ENCODE data around the gene LIN7A.

Gene LIN7A

GRCh38 chr12:80861641-80862378 lies 75.9 kb downstream of the LIN7A start:
- no peak for TF ChIP-seq CREB1 (IDR thresholded peaks at IDR 0.05; ENCODE audit: low read depth)
- TF ChIP-seq EGR1 (IDR thresholded peaks at IDR 0.05), result no peak
- no peak for TF ChIP-seq CEBPB (IDR thresholded peaks at IDR 0.05)
- TF ChIP-seq TEAD4 (IDR thresholded peaks at IDR 0.05), result no peak
- no peak for TF ChIP-seq MAX (IDR thresholded peaks at IDR 0.05)
- no peak for TF ChIP-seq USF1 (IDR thresholded peaks at IDR 0.05)
- TF ChIP-seq NFIC (IDR thresholded peaks at IDR 0.05), result no peak
- no peak for TF ChIP-seq ZBTB7A (IDR thresholded peaks at IDR 0.05; ENCODE audit: low read depth)
- TF ChIP-seq EP300 (IDR thresholded peaks at IDR 0.05; ENCODE audit: borderline replicate concordance), result no peak
- TF ChIP-seq REST (IDR thresholded peaks at IDR 0.05; ENCODE audit: low read depth), result no peak

GRCh38 chr12:80860928-80861327 lies 76.8 kb downstream of the LIN7A start:
- TF ChIP-seq TEAD4 (IDR thresholded peaks at IDR 0.05) (no peak), EP300 (IDR thresholded peaks at IDR 0.05; ENCODE audit: borderline replicate concordance) (no peak), RAD21 (IDR thresholded peaks at IDR 0.05; ENCODE audit: low read depth) (no peak), TCF12 (IDR thresholded peaks at IDR 0.05; ENCODE audit: low read depth) (no peak), ZBTB7A (IDR thresholded peaks at IDR 0.05; ENCODE audit: low read depth) (no peak), MAX (IDR thresholded peaks at IDR 0.05) (no peak), CREB1 (IDR thresholded peaks at IDR 0.05; ENCODE audit: low read depth) (no peak), USF1 (IDR thresholded peaks at IDR 0.05) (no peak), REST (IDR thresholded peaks at IDR 0.05; ENCODE audit: low read depth) (no peak)

GRCh38 chr12:80860206-80860605 lies 77.5 kb downstream of the LIN7A start:
- TF ChIP-seq TCF12 (IDR thresholded peaks at IDR 0.05; ENCODE audit: low read depth) (no peak), YY1 (IDR thresholded peaks at IDR 0.05; ENCODE audit: low read depth) (no peak)

GRCh38 chr12:80858356-80858755 lies 79.4 kb downstream of the LIN7A start:
- TF ChIP-seq FOXM1 (IDR thresholded peaks at IDR 0.05; ENCODE audit: borderline replicate concordance, low read depth) (no peak), CREB1 (IDR thresholded peaks at IDR 0.05; ENCODE audit: low read depth) (no peak), NFIC (IDR thresholded peaks at IDR 0.05) (no peak), REST (IDR thresholded peaks at IDR 0.05; ENCODE audit: low read depth) (no peak), MAX (IDR thresholded peaks at IDR 0.05) (no peak), EGR1 (IDR thresholded peaks at IDR 0.05) (no peak), YY1 (IDR thresholded peaks at IDR 0.05; ENCODE audit: low read depth) (no peak), TEAD4 (IDR thresholded peaks at IDR 0.05) (no peak), ZBTB7A (IDR thresholded peaks at IDR 0.05; ENCODE audit: low read depth) (no peak), EP300 (IDR thresholded peaks at IDR 0.05; ENCODE audit: borderline replicate concordance) (no peak)

GRCh38 chr12:80857311-80857710 lies 80.4 kb downstream of the LIN7A start:
- TF ChIP-seq NFIC (IDR thresholded peaks at IDR 0.05) (no peak), YY1 (IDR thresholded peaks at IDR 0.05; ENCODE audit: low read depth) (no peak), TCF12 (IDR thresholded peaks at IDR 0.05; ENCODE audit: low read depth) (no peak), ZBTB7A (IDR thresholded peaks at IDR 0.05; ENCODE audit: low read depth) (no peak), FOXM1 (IDR thresholded peaks at IDR 0.05; ENCODE audit: borderline replicate concordance, low read depth) (no peak), EGR1 (IDR thresholded peaks at IDR 0.05) (no peak), REST (IDR thresholded peaks at IDR 0.05; ENCODE audit: low read depth) (no peak), USF1 (IDR thresholded peaks at IDR 0.05) (no peak), CREB1 (IDR thresholded peaks at IDR 0.05; ENCODE audit: low read depth) (no peak), TEAD4 (IDR thresholded peaks at IDR 0.05) (no peak), MAX (IDR thresholded peaks at IDR 0.05) (no peak), EP300 (IDR thresholded peaks at IDR 0.05; ENCODE audit: borderline replicate concordance) (no peak), TAF1 (IDR thresholded peaks at IDR 0.05; ENCODE audit: low read depth) (no peak), RAD21 (IDR thresholded peaks at IDR 0.05; ENCODE audit: low read depth) (no peak), CEBPB (IDR thresholded peaks at IDR 0.05) (no peak)
